ENCODE results near the gene ARHGEF7. TPM values are rescaled to one million over a fixed set of nuclear protein-coding genes. Genes with fewer than 3 reads are reported as not detected.

Gene ARHGEF7
- total and polyA plus RNA-seq, 2 experiments from 2014 or later: 23.6 to 58.9 TPM

DNA sequence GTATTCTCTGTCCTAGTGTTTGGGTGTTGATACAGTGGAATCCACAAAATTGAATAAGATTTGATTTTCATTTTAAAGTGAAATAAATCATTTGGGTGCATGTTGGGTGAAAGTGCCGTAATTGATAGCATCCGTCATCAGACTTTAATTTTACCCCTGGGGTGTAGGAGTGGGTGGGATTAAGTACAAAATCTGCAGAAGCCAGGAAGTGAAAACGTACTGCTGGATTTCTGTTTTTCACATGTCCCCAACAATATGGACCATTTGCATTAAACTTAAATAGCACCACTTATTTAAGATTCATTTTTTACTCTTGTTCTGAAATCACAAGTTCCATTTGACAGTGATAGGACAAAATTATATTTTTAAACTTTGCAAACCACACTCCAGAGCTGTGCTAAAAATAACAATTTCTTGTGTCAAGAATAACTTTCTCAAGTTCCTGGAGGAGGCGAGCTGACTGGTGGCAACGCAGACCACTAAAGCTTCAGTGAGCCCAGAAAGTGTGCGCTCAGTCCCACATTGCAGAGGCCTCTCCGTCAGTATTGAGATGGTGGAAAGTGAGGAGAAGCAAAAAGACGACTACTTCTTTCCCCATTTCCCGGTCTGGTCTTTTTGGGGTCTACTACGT lies 71.3 kb downstream of the ARHGEF7 start (continued):
- TF ChIP-seq POLR2AphosphoS5 (IDR thresholded peaks at IDR 0.05; ENCODE audit: low read depth): no peak
- TF ChIP-seq, protein P1, sequence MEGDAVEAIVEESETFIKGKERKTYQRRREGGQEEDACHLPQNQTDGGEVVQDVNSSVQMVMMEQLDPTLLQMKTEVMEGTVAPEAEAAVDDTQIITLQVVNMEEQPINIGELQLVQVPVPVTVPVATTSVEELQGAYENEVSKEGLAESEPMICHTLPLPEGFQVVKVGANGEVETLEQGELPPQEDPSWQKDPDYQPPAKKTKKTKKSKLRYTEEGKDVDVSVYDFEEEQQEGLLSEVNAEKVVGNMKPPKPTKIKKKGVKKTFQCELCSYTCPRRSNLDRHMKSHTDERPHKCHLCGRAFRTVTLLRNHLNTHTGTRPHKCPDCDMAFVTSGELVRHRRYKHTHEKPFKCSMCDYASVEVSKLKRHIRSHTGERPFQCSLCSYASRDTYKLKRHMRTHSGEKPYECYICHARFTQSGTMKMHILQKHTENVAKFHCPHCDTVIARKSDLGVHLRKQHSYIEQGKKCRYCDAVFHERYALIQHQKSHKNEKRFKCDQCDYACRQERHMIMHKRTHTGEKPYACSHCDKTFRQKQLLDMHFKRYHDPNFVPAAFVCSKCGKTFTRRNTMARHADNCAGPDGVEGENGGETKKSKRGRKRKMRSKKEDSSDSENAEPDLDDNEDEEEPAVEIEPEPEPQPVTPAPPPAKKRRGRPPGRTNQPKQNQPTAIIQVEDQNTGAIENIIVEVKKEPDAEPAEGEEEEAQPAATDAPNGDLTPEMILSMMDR (conservative IDR thresholded peaks at IDR 0.05; ENCODE audit: low read depth in 2 of 2): no peak
- no peak for TF ChIP-seq JUNB (IDR thresholded peaks at IDR 0.05; ENCODE audit: unreplicated experiment)
- no peak for TF ChIP-seq NANOG (IDR thresholded peaks at IDR 0.05; ENCODE audit: borderline replicate concordance)
- TF ChIP-seq EZH2 (IDR thresholded peaks at IDR 0.05; ENCODE audit: low read depth, unreplicated experiment): no peak
- TF ChIP-seq ZNF114 (CRISPR knock-in tag; IDR thresholded peaks at IDR 0.05): no peak

DNA sequence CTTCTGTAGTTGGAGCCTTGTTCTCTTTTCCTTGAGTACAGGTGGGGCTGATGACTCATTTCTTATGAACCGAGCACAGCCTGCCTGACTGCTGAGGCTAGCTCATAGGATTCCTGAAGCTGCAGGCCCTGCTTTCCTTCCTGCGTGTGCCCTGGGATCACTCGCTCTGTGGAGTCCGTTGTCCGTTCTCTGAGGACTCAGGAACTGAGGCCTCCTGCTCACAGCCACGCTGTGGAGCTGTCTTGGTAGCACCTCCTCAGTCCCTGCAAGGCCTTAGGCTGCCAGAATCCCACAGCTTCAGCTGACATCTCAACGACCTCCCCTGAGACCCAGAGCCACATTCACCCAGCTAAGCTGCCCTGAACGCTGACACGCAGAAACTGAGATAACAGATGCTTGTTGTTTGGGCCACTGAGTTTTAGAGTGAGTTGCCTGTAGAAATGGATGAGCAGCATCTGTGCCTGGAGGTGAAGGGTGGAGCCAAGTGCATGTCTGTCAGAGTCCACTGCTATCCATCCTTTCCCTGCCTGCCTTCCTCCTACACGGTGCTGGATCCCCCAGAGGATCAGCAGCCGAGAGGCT lies 72.9 kb downstream of the ARHGEF7 start:
- Mint-ChIP-seq H3K9me3 (peaks cover 5% of the 10 kb centered on the region; the same call in 1 of the 3 replicates), H3K36me3 (ENCODE audit: low read depth) (peaks cover 20% of the 10 kb centered on the region), H3K4me1 (peaks cover 51% of the 10 kb centered on the region), H3K27ac (peak overlapping the region; percentile 20; the same call in 1 of the 2 replicates), H3K27me3 (ENCODE audit: insufficient read depth, low read depth, poor library complexity) (peaks cover 12% of the 10 kb centered on the region), H3K4me3 (no peak overlapping the region)
- Histone ChIP-seq H4K20me1 (replicated peaks; ENCODE audit: insufficient read depth) (peaks cover 50% of the 10 kb centered on the region), H3K36me3 (ENCODE audit: insufficient read depth) (no peaks in the 10 kb centered on the region), H3K9me2 (ENCODE audit: insufficient read depth) (0 out of 2 replicates have a peak, but pooled peaks cover 3% of the 10 kb centered on the region), H3K4me3 (no peak overlapping the region), H3K79me2 (replicated peaks; ENCODE audit: insufficient read depth) (peaks cover 97% of the 10 kb centered on the region), H3K27ac (ENCODE audit: low read depth) (no peak overlapping the region; the same call in 1 of the 2 replicates), H2AFZ (no peak overlapping the region), H3K4me2 (no peak overlapping the region), H3F3A (replicated peaks; ENCODE audit: low read depth) (no peaks in the 10 kb centered on the region), H3K4me1 (ENCODE audit: insufficient read depth) (peaks cover 13% of the 10 kb centered on the region), H3K27me3 (ENCODE audit: insufficient read depth) (no peaks in the 10 kb centered on the region)
- ATAC-seq (no peak; the same call in 2 of the 3 replicates), DNase-seq (ENCODE audit: low spot score) (no peak)
- TF ChIP-seq EZH2 (IDR thresholded peaks at IDR 0.05; ENCODE audit: low read depth, unreplicated experiment) (no peak), JUNB (IDR thresholded peaks at IDR 0.05; ENCODE audit: unreplicated experiment) (no peak), ZNF331 (CRISPR knock-in tag; IDR thresholded peaks at IDR 0.05; ENCODE audit: low read depth) (no peak), CREB1 (CRISPR knock-in tag; IDR thresholded peaks at IDR 0.05; ENCODE audit: low read depth) (no peak), STAT1 (IDR thresholded peaks at IDR 0.05; ENCODE audit: unreplicated experiment) (no peak), NANOG (IDR thresholded peaks at IDR 0.05; ENCODE audit: borderline replicate concordance) (no peak)
- TF ChIP-seq, protein P2, sequence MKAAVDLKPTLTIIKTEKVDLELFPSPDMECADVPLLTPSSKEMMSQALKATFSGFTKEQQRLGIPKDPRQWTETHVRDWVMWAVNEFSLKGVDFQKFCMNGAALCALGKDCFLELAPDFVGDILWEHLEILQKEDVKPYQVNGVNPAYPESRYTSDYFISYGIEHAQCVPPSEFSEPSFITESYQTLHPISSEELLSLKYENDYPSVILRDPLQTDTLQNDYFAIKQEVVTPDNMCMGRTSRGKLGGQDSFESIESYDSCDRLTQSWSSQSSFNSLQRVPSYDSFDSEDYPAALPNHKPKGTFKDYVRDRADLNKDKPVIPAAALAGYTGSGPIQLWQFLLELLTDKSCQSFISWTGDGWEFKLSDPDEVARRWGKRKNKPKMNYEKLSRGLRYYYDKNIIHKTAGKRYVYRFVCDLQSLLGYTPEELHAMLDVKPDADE (IDR thresholded peaks at IDR 0.05): no peak
- TF ChIP-seq, protein P1 (conservative IDR thresholded peaks at IDR 0.05; ENCODE audit: low read depth in 2 of 2): no peak
- TF ChIP-seq, protein P3, sequence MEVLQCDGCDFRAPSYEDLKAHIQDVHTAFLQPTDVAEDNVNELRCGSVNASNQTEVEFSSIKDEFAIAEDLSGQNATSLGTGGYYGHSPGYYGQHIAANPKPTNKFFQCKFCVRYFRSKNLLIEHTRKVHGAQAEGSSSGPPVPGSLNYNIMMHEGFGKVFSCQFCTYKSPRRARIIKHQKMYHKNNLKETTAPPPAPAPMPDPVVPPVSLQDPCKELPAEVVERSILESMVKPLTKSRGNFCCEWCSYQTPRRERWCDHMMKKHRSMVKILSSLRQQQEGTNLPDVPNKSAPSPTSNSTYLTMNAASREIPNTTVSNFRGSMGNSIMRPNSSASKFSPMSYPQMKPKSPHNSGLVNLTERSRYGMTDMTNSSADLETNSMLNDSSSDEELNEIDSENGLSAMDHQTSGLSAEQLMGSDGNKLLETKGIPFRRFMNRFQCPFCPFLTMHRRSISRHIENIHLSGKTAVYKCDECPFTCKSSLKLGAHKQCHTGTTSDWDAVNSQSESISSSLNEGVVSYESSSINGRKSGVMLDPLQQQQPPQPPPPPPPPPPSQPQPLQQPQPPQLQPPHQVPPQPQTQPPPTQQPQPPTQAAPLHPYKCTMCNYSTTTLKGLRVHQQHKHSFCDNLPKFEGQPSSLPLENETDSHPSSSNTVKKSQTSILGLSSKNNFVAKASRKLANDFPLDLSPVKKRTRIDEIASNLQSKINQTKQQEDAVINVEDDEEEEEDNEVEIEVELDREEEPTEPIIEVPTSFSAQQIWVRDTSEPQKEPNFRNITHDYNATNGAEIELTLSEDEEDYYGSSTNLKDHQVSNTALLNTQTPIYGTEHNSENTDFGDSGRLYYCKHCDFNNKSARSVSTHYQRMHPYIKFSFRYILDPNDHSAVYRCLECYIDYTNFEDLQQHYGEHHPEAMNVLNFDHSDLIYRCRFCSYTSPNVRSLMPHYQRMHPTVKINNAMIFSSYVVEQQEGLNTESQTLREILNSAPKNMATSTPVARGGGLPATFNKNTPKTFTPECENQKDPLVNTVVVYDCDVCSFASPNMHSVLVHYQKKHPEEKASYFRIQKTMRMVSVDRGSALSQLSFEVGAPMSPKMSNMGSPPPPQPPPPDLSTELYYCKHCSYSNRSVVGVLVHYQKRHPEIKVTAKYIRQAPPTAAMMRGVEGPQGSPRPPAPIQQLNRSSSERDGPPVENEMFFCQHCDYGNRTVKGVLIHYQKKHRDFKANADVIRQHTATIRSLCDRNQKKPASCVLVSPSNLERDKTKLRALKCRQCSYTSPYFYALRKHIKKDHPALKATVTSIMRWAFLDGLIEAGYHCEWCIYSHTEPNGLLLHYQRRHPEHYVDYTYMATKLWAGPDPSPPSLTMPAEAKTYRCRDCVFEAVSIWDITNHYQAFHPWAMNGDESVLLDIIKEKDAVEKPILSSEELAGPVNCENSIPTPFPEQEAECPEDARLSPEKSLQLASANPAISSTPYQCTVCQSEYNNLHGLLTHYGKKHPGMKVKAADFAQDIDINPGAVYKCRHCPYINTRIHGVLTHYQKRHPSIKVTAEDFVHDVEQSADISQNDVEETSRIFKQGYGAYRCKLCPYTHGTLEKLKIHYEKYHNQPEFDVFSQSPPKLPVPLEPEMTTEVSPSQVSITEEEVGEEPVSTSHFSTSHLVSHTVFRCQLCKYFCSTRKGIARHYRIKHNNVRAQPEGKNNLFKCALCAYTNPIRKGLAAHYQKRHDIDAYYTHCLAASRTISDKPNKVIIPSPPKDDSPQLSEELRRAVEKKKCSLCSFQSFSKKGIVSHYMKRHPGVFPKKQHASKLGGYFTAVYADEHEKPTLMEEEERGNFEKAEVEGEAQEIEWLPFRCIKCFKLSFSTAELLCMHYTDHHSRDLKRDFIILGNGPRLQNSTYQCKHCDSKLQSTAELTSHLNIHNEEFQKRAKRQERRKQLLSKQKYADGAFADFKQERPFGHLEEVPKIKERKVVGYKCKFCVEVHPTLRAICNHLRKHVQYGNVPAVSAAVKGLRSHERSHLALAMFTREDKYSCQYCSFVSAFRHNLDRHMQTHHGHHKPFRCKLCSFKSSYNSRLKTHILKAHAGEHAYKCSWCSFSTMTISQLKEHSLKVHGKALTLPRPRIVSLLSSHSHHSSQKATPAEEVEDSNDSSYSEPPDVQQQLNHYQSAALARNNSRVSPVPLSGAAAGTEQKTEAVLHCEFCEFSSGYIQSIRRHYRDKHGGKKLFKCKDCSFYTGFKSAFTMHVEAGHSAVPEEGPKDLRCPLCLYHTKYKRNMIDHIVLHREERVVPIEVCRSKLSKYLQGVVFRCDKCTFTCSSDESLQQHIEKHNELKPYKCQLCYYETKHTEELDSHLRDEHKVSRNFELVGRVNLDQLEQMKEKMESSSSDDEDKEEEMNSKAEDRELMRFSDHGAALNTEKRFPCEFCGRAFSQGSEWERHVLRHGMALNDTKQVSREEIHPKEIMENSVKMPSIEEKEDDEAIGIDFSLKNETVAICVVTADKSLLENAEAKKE (CRISPR knock-in tag; IDR thresholded peaks at IDR 0.05): no peak

Measured in GM23338 (cell line).